HG03139 (cell line): ENCODE data around the gene UBTFL1.
A peak's percentile ranks its signal among the peaks of the same experiment; 100 is the strongest.
"Not testable (repeated sequence)": the region's sequence is repeated elsewhere in the genome, so short reads cannot be mapped to it uniquely, and the experiment has no call there.

Source experiments
- ATAC-seq: cut with Tn5 transposase; IDR thresholded peaks from one replicate; pipeline ENCODE4 v1.9.1; 2021; ENCODE audit not compliant: unreplicated experiment

UBTFL1 gene

GRCh38 chr11:90085650-90086049, at the start of gene UBTFL1:
TSS of gene UBTFL1 (plus strand) at chr11:90085950. CDS start at chr11:90085950, 0 bp downstream.
- not testable (repeated sequence) for ATAC-seq

- ATAC-seq = not testable (repeated sequence)
Measured at GRCh38 chr11:90051591-90052209, 34.0 kb upstream of the UBTFL1 start.

- not testable (repeated sequence) for ATAC-seq
Measured at GRCh38 chr11:90052311-90052710, 33.4 kb upstream of the UBTFL1 start.

GRCh38 chr11:90053545-90053944, 32.2 kb upstream of the UBTFL1 start:
- ATAC-seq = not testable (repeated sequence)

- not testable (repeated sequence) for ATAC-seq
Measured at GRCh38 chr11:90088731-90089130, 3.0 kb downstream of the UBTFL1 start.

GRCh38 chr11:90095230-90095924, 9.6 kb downstream of the UBTFL1 start:
- not testable (repeated sequence) for ATAC-seq

- not testable (repeated sequence) for ATAC-seq
Measured at GRCh38 chr11:90098261-90098660, 12.5 kb downstream of the UBTFL1 start.

- no peak for ATAC-seq
Measured at GRCh38 chr11:90100431-90100830, 14.7 kb downstream of the UBTFL1 start.

GRCh38 chr11:90113541-90113940, 27.8 kb downstream of the UBTFL1 start:
- no peak for ATAC-seq

GRCh38 chr11:90120191-90120590, 34.4 kb downstream of the UBTFL1 start:
- no peak for ATAC-seq

GRCh38 chr11:90124371-90124770, 38.6 kb downstream of the UBTFL1 start:
- ATAC-seq = no peak

GRCh38 chr11:90124946-90125345, 39.2 kb downstream of the UBTFL1 start:
- ATAC-seq = no peak

- no peak for ATAC-seq
Measured at GRCh38 chr11:90133560-90134477, 48.1 kb downstream of the UBTFL1 start.

GRCh38 chr11:90134478-90135003, 48.8 kb downstream of the UBTFL1 start, which contains the start of gene NAALAD2:
TSS of gene NAALAD2 (plus strand) at chr11:90134663. CDS start at chr11:90134759, 96 bp downstream.
- ATAC-seq = peak; percentile 94

- ATAC-seq = no peak
Measured at GRCh38 chr11:90135016-90135415, 49.3 kb downstream of the UBTFL1 start.
